Measurements from ENCODE around the gene RTKN. TPM values are rescaled to one million over a fixed set of nuclear protein-coding genes. Genes with fewer than 3 reads are reported as not detected.

The RTKN gene
- polyA plus RNA-seq, 1 of the 3 experiments (the other 2 are of a cell fraction), result 22.6 TPM

GRCh38 chr2:74436111-74436805 is 5.5 kb downstream of the RTKN start:
- H3K9me3 ChIP-seq, result no peaks in the 10 kb centered on the region
- H3K9ac ChIP-seq, result no peak overlapping the region
- no peak overlapping the region for H3K4me3 ChIP-seq (ENCODE audit: low read depth in 2 of 2, low read length in 1 of 2)
- H2AFZ ChIP-seq (ENCODE audit: low read depth), result no peak overlapping the region
- ChIA-PET POLR2A (no interaction called here), CTCF (no interaction called here)
- H3K9me2 ChIP-seq, result no peaks in the 10 kb centered on the region
- no peaks in the 10 kb centered on the region for H3F3A ChIP-seq (replicated peaks; ENCODE audit: insufficient read depth)
- peaks cover 16 to 27% of the 10 kb centered on the region in 2 experiments; a peak in 3 of 4 replicates for H3K4me1 ChIP-seq (ENCODE audit: control insufficient read depth in 1 of 2, insufficient read depth in 2 of 2, low read depth in 1 of 2, low read length in 1 of 2)
- peaks cover 7 to 10% of the 10 kb centered on the region in 2 experiments for H3K36me3 ChIP-seq (replicated peaks in 1 of 2; ENCODE audit: control insufficient read depth in 1 of 2, insufficient read depth in 2 of 2, low read length in 1 of 2)
- DNase-seq, result no peak
- WGBS (ENCODE audit: low lambda C conversion rate), result 98% methylated on average over 33 of the region's 43 CpGs
- peaks cover 34% of the 10 kb centered on the region for H3K79me2 ChIP-seq (ENCODE audit: insufficient read depth)
- H3K27me3 ChIP-seq (ENCODE audit: insufficient read depth), result no peaks in the 10 kb centered on the region
- H3K4me2 ChIP-seq, result no peak overlapping the region
- no peak for TF ChIP-seq TAF1 (IDR thresholded peaks at IDR 0.05; ENCODE audit: borderline replicate concordance, low read depth, low read length)
- TF ChIP-seq SIN3A (IDR thresholded peaks at IDR 0.05; ENCODE audit: borderline replicate concordance, low read depth, low read length), result no peak
- H3K27ac ChIP-seq (ENCODE audit: low read depth in 2 of 2, low read length in 1 of 2), result no peak overlapping the region
- H4K20me1 ChIP-seq (ENCODE audit: insufficient read depth), result no peaks in the 10 kb centered on the region

GRCh38 chr2:74430502-74430901 is 11.2 kb downstream of the RTKN start:
- H3K4me2 ChIP-seq, result no peak overlapping the region
- ChIA-PET CTCF (interaction anchor here (1.9 kb wide), 1 partner anchor 9 kb away, joined by 7 read pairs; no protein-coding TSS in a partner anchor), POLR2A (interaction anchor here (0.9 kb wide), 1 partner anchor 27 kb away, joined by 3 read pairs; the partner anchor contains the start of gene WBP1)
- no peak for DNase-seq
- H3K4me1 ChIP-seq (ENCODE audit: control insufficient read depth in 1 of 2, insufficient read depth in 2 of 2, low read depth in 1 of 2, low read length in 1 of 2), result no peaks in the 10 kb centered on the region; a peak in 1 of 4 replicates
- no peak for TF ChIP-seq NRF1 (IDR thresholded peaks at IDR 0.05; ENCODE audit: low read depth, low read length)
- no peak for TF ChIP-seq USF1 (IDR thresholded peaks at IDR 0.05; ENCODE audit: borderline replicate concordance, low read depth)
- no peak for TF ChIP-seq TAF1 (IDR thresholded peaks at IDR 0.05; ENCODE audit: borderline replicate concordance, low read depth, low read length)
- H3K4me3 ChIP-seq (ENCODE audit: low read depth in 2 of 2, low read length in 1 of 2), result no peak overlapping the region
- no peaks in the 10 kb centered on the region for H3K9me3 ChIP-seq
- H3K79me2 ChIP-seq (ENCODE audit: insufficient read depth), result 0 out of 2 replicates have a peak, but pooled peaks cover 4% of the 10 kb centered on the region
- no peak overlapping the region for H3K9ac ChIP-seq
- peaks cover 7 to 55% of the 10 kb centered on the region in 2 experiments for H3K36me3 ChIP-seq (replicated peaks in 1 of 2; ENCODE audit: control insufficient read depth in 1 of 2, insufficient read depth in 2 of 2, low read length in 1 of 2)
- H3K27ac ChIP-seq (ENCODE audit: low read depth in 2 of 2, low read length in 1 of 2), result no peak overlapping the region
- H3F3A ChIP-seq (replicated peaks; ENCODE audit: insufficient read depth), result peaks cover 4% of the 10 kb centered on the region
- no peaks in the 10 kb centered on the region for H3K9me2 ChIP-seq
- 91% methylated on average over 8 of the region's 11 CpGs for WGBS (ENCODE audit: low lambda C conversion rate)
- no peaks in the 10 kb centered on the region for H3K27me3 ChIP-seq (ENCODE audit: insufficient read depth)
- H2AFZ ChIP-seq (ENCODE audit: low read depth), result no peak overlapping the region
- H4K20me1 ChIP-seq (ENCODE audit: insufficient read depth), result no peaks in the 10 kb centered on the region

- Histone ChIP-seq H3K4me1 (ENCODE audit: control insufficient read depth in 1 of 2, insufficient read depth in 2 of 2, low read depth in 1 of 2, low read length in 1 of 2) (no peaks in the 10 kb centered on the region; a peak in 1 of 4 replicates), H3K4me2 (no peak overlapping the region), H4K20me1 (ENCODE audit: insufficient read depth) (no peaks in the 10 kb centered on the region), H3K9me2 (no peaks in the 10 kb centered on the region), H2AFZ (ENCODE audit: low read depth) (no peak overlapping the region), H3F3A (replicated peaks; ENCODE audit: insufficient read depth) (peaks cover 4% of the 10 kb centered on the region), H3K27me3 (ENCODE audit: insufficient read depth) (no peaks in the 10 kb centered on the region), H3K27ac (ENCODE audit: low read depth in 2 of 2, low read length in 1 of 2) (no peak overlapping the region), H3K9ac (no peak overlapping the region), H3K79me2 (ENCODE audit: insufficient read depth) (0 out of 2 replicates have a peak, but pooled peaks cover 4% of the 10 kb centered on the region), H3K36me3 (replicated peaks in 1 of 2; ENCODE audit: control insufficient read depth in 1 of 2, insufficient read depth in 2 of 2, low read length in 1 of 2) (peaks cover 7 to 57% of the 10 kb centered on the region in 2 experiments), H3K9me3 (no peaks in the 10 kb centered on the region), H3K4me3 (ENCODE audit: low read depth in 2 of 2, low read length in 1 of 2) (no peak overlapping the region)
- ChIA-PET CTCF (interaction anchor here (1.1 to 1.9 kb wide), 4 partner anchors 10 to 102 kb away, joined by 3 to 7 read pairs (median 4); no protein-coding TSS in a partner anchor), POLR2A (no interaction called here)
- 87% methylated on average over 12 of the region's 18 CpGs for WGBS (ENCODE audit: low lambda C conversion rate)
- no peak for DNase-seq
- TF ChIP-seq TCF12 (IDR thresholded peaks at IDR 0.05), result no peak
- TF ChIP-seq SMC3 (IDR thresholded peaks at IDR 0.05; ENCODE audit: low read depth, low read length), result no peak
- no peak for TF ChIP-seq MEF2A (IDR thresholded peaks at IDR 0.05; ENCODE audit: borderline replicate concordance, low read depth)
- no peak for TF ChIP-seq MAX (IDR thresholded peaks at IDR 0.05; ENCODE audit: low read depth)
- no peak for TF ChIP-seq FOSL2 (IDR thresholded peaks at IDR 0.05; ENCODE audit: borderline replicate concordance, low read depth)
- no peak for TF ChIP-seq MXI1 (IDR thresholded peaks at IDR 0.05; ENCODE audit: low read depth, low read length)
- no peak for TF ChIP-seq CHD2 (IDR thresholded peaks at IDR 0.05; ENCODE audit: low read length, partially characterized antibody)
- no peak for TF ChIP-seq PBX3 (IDR thresholded peaks at IDR 0.05)
- no peak for TF ChIP-seq GATA2 (CRISPR knock-in tag; IDR thresholded peaks at IDR 0.05)
- TF ChIP-seq USF2 (IDR thresholded peaks at IDR 0.05; ENCODE audit: borderline replicate concordance, low read depth, low read length), result no peak
- no peak for TF ChIP-seq SIN3A (IDR thresholded peaks at IDR 0.05; ENCODE audit: borderline replicate concordance, low read depth, low read length)
- TF ChIP-seq FOXM1 (IDR thresholded peaks at IDR 0.05; ENCODE audit: low read depth), result no peak
These were observed 12.0 kb downstream of the RTKN start for GRCh38 chr2:74429487-74430451.
